K562 (cell line): Measurements from ENCODE around the gene HLA-DPA1.

Experiments
- E2F4 ChIP-seq: sonication (generic); formaldehyde crosslinking; IDR thresholded peaks from 2 replicates; pipeline ENCODE4 v1.8.0; 2022; ENCODE audit warnings: mild to moderate bottlenecking, low read depth, missing genetic modification reagents
- ILK ChIP-seq: fragments of 450-650 bp; IDR thresholded peaks from 2 replicates; pipeline ENCODE4 v1.6.1; 2016; ENCODE audit warnings: missing genetic modification characterization, low read depth, mild to moderate bottlenecking, missing compliant biosample characterization, moderate library complexity, borderline replicate concordance
- ZNF639 ChIP-seq, 2 experiments: fragments of 200-800 bp in 1 of 2; sonication (Bioruptor generic) in 1 of 2; sonication (generic) in 1 of 2; formaldehyde crosslinking in 1 of 2; IDR thresholded peaks in 1 of 2; conservative IDR thresholded peaks in 1 of 2; 2 replicates each; pipeline versions ENCODE4 v1.5.0 to v1.6.1; 2016 to 2020; ENCODE audit warnings: missing compliant biosample characterization in 1 of 2, missing genetic modification characterization in 1 of 2, missing genetic modification reagents in 1 of 2

GRCh38 chr6:33114406-33114805 lies 41.0 kb upstream of the HLA-DPA1 start:
- TF ChIP-seq ZNF639 (CRISPR knock-in tag; conservative IDR thresholded peaks at IDR 0.05 in 1 of 2, IDR thresholded peaks at IDR 0.05 in 1 of 2) (no peak), E2F4 (no peak), ILK (no peak)
